OCI-LY7 (cell line): ENCODE data around the gene RNASE1.
"Not testable (repeated sequence)": the region's sequence is repeated elsewhere in the genome, so short reads cannot be mapped to it uniquely, and the experiment has no call there.

Experiments used
- CTCF ChIP-seq: fragments of 200-600 bp; sonication (generic); conservative IDR thresholded peaks from 2 replicates; pipeline ENCODE4 v1.5.1; 2014; ENCODE audit warnings: mild to moderate bottlenecking, antibody characterized with exemption, low read length, moderate library complexity, mixed read lengths
- EZH2phosphoT487 ChIP-seq: fragments of 200-600 bp; sonication (generic); IDR thresholded peaks from 2 replicates; pipeline ENCODE4 v1.6.1; 2018; ENCODE audit warnings: low read depth, borderline replicate concordance, mild to moderate bottlenecking, mixed run types, antibody characterized with exemption, low read length, moderate library complexity, mixed read lengths

- not testable (repeated sequence) for TF ChIP-seq CTCF, EZH2phosphoT487
These were observed 24.0 kb upstream of the RNASE1 start for GRCh38 chr14:20826666-20827065.
